GM18507 (cell line): ENCODE measurements around the gene CCSER1.

Source experiments
- DNase-seq: peaks from one replicate; pipeline ENCODE4 v3.0.0; 2011; ENCODE audit warnings: low read depth; ENCODE audit not compliant: insufficient read length; ENCODE audit errors: extremely low spot score
- FAIRE-seq: peaks from 2 replicates; lab custom pipeline; 2011; peaks lifted over from hg19 to GRCh38; lab: Jason Lieb, UNC

Gene CCSER1

GRCh38 chr4:90126805-90127204 is 389 bp upstream of the CCSER1 start:
- FAIRE-seq (no peak), DNase-seq (no peak)

GRCh38 chr4:90127706-90128345 is 632 bp downstream of the CCSER1 start:
- FAIRE-seq (no peak), DNase-seq (no peak)

GRCh38 chr4:90128961-90129495 is 1.8 kb downstream of the CCSER1 start:
- FAIRE-seq, result peak; percentile 26

GRCh38 chr4:90130076-90130475 is 2.9 kb downstream of the CCSER1 start:
- FAIRE-seq (no peak), DNase-seq (no peak)

More at GRCh38 chr4:90128961-90129495, 1.8 kb downstream of the CCSER1 start:
- no peak for DNase-seq

GRCh38 chr4:90137555-90137954 is 10.4 kb downstream of the CCSER1 start:
- no peak for DNase-seq
- no peak for FAIRE-seq

- FAIRE-seq (no peak), DNase-seq (no peak)
Observed at GRCh38 chr4:90142081-90142480, 14.9 kb downstream of the CCSER1 start.

- DNase-seq, result no peak
- no peak for FAIRE-seq
Observed at GRCh38 chr4:90145319-90145718, 18.1 kb downstream of the CCSER1 start.

- FAIRE-seq (no peak), DNase-seq (no peak)
Observed at GRCh38 chr4:90146306-90146705, 19.1 kb downstream of the CCSER1 start.

- FAIRE-seq, result no peak
- DNase-seq, result no peak
Observed at GRCh38 chr4:90148574-90149148, 21.5 kb downstream of the CCSER1 start.

GRCh38 chr4:90152024-90152423 is 24.8 kb downstream of the CCSER1 start:
- FAIRE-seq (no peak), DNase-seq (no peak)

GRCh38 chr4:90159193-90159592 is 32.0 kb downstream of the CCSER1 start:
- no peak for FAIRE-seq
- DNase-seq, result no peak

- no peak for FAIRE-seq
- DNase-seq, result no peak
Observed at GRCh38 chr4:90160044-90160443, 32.9 kb downstream of the CCSER1 start.

GRCh38 chr4:90162566-90162965 is 35.4 kb downstream of the CCSER1 start:
- FAIRE-seq (no peak), DNase-seq (no peak)

GRCh38 chr4:90163872-90164271 is 36.7 kb downstream of the CCSER1 start:
- DNase-seq (no peak), FAIRE-seq (no peak)

- no peak for FAIRE-seq
- DNase-seq, result no peak
Observed at GRCh38 chr4:90165883-90166282, 38.7 kb downstream of the CCSER1 start.

- DNase-seq, result no peak
- FAIRE-seq, result no peak
Observed at GRCh38 chr4:90171491-90171890, 44.3 kb downstream of the CCSER1 start.

GRCh38 chr4:90174621-90175023 is 47.4 kb downstream of the CCSER1 start:
- no peak for FAIRE-seq

GRCh38 chr4:90181644-90182043 is 54.5 kb downstream of the CCSER1 start:
- no peak for FAIRE-seq

More at GRCh38 chr4:90174621-90175023, 47.4 kb downstream of the CCSER1 start:
- no peak for DNase-seq

GRCh38 chr4:90183254-90183653 is 56.1 kb downstream of the CCSER1 start:
- no peak for DNase-seq
- FAIRE-seq, result no peak

More at GRCh38 chr4:90181644-90182043, 54.5 kb downstream of the CCSER1 start:
- DNase-seq, result no peak

GRCh38 chr4:90184560-90184959 is 57.4 kb downstream of the CCSER1 start:
- DNase-seq (no peak), FAIRE-seq (no peak)

- no peak for FAIRE-seq
- no peak for DNase-seq
Observed at GRCh38 chr4:90185416-90185815, 58.2 kb downstream of the CCSER1 start.
